IPS-11a (cell line): ENCODE data around the gene GCNT2.
"Not testable (repeated sequence)": the region's sequence is repeated elsewhere in the genome, so short reads cannot be mapped to it uniquely, and the experiment has no call there.

ENCODE experiments used
- H3K4me3 ChIP-seq: one replicate; pipeline ENCODE4 v1.5.1; 2013; ENCODE audit warnings: low read depth, low read length, control low read depth

The GCNT2 gene

GRCh38 chr6:10521104-10521808 lies at the start of gene GCNT2:
TSS of gene GCNT2 (plus strand) at chr6:10521351. CDS start at chr6:10528912, 7,561 bp downstream.
- H3K4me3 ChIP-seq: no peak within 1 kb of the TSS

- H3K4me3 ChIP-seq: no peak overlapping the region
These were observed 48.5 kb upstream of the GCNT2 start for GRCh38 chr6:10472634-10473033.

- H3K4me3 ChIP-seq: no peak overlapping the region
These were observed 42.7 kb upstream of the GCNT2 start for GRCh38 chr6:10478187-10479040.

GRCh38 chr6:10479939-10480700 lies 41.0 kb upstream of the GCNT2 start:
- no peak overlapping the region for H3K4me3 ChIP-seq

GRCh38 chr6:10481101-10481500 lies 40.0 kb upstream of the GCNT2 start:
- H3K4me3 ChIP-seq: no peak overlapping the region

- no peak overlapping the region for H3K4me3 ChIP-seq
These were observed 38.4 kb upstream of the GCNT2 start for GRCh38 chr6:10482636-10483257.

GRCh38 chr6:10484912-10485311 lies 36.2 kb upstream of the GCNT2 start:
- H3K4me3 ChIP-seq: no peak overlapping the region

GRCh38 chr6:10485406-10485805 lies 35.7 kb upstream of the GCNT2 start:
- no peak overlapping the region for H3K4me3 ChIP-seq

GRCh38 chr6:10486215-10486614 lies 34.9 kb upstream of the GCNT2 start:
- no peak overlapping the region for H3K4me3 ChIP-seq

- not testable (repeated sequence) for H3K4me3 ChIP-seq
These were observed 34.1 kb upstream of the GCNT2 start for GRCh38 chr6:10486944-10487588.

- H3K4me3 ChIP-seq: no peak overlapping the region
These were observed 33.4 kb upstream of the GCNT2 start for GRCh38 chr6:10487668-10488327.

- H3K4me3 ChIP-seq: no peak overlapping the region
These were observed 29.7 kb upstream of the GCNT2 start for GRCh38 chr6:10491463-10491862.

GRCh38 chr6:10491905-10492304 lies 29.2 kb upstream of the GCNT2 start:
- not testable (repeated sequence) for H3K4me3 ChIP-seq

- H3K4me3 ChIP-seq: no peak overlapping the region
These were observed 26.1 kb upstream of the GCNT2 start for GRCh38 chr6:10495029-10495428.

- no peak overlapping the region for H3K4me3 ChIP-seq
These were observed 15.6 kb upstream of the GCNT2 start for GRCh38 chr6:10505529-10505928.

GRCh38 chr6:10507298-10507697 lies 13.9 kb upstream of the GCNT2 start:
- no peak overlapping the region for H3K4me3 ChIP-seq

GRCh38 chr6:10507715-10508114 lies 13.4 kb upstream of the GCNT2 start:
- H3K4me3 ChIP-seq: no peak overlapping the region

- H3K4me3 ChIP-seq: no peak overlapping the region
These were observed 10.4 kb upstream of the GCNT2 start for GRCh38 chr6:10510592-10511367.

- H3K4me3 ChIP-seq: no peak overlapping the region
These were observed 9.7 kb upstream of the GCNT2 start for GRCh38 chr6:10511477-10511876.
